GM23248 (cell line): ENCODE measurements around the gene GRAP2. TPM values are rescaled to one million over a fixed set of nuclear protein-coding genes. Genes with fewer than 3 reads are reported as not detected.

Experiments used
- DNase-seq: peaks from one replicate; pipeline ENCODE4 v3.0.0-alpha.2; 2015
- H2AFZ ChIP-seq: fragments of 200-600 bp; sonication (generic); 2 replicates; pipeline ENCODE4 v1.6.1; 2016; ENCODE audit warnings: antibody characterized with exemption
- H3F3A ChIP-seq: fragments of 200-600 bp; sonication (generic); 2 replicates; pipeline ENCODE4 v1.6.1; 2016; ENCODE audit warnings: mild to moderate bottlenecking, antibody characterized with exemption, mixed run types; ENCODE audit not compliant: insufficient read depth
- H3K27ac ChIP-seq: fragments of 200-600 bp; sonication (generic); 2 replicates; pipeline ENCODE4 v1.5.1; 2016; ENCODE audit warnings: mild to moderate bottlenecking
- H3K27me3 ChIP-seq: fragments of 200-600 bp; sonication (generic); replicated peaks from 2 replicates; pipeline ENCODE4 v1.6.1; 2016; ENCODE audit warnings: mild to moderate bottlenecking; ENCODE audit not compliant: insufficient read depth
- H3K36me3 ChIP-seq: fragments of 200-600 bp; sonication (generic); 2 replicates; pipeline ENCODE4 v1.6.1; 2016; ENCODE audit warnings: low read depth, mild to moderate bottlenecking
- H3K4me1 ChIP-seq: fragments of 200-600 bp; sonication (generic); 2 replicates; pipeline ENCODE4 v1.6.1; 2016; ENCODE audit warnings: mild to moderate bottlenecking; ENCODE audit not compliant: insufficient read depth
- H3K4me2 ChIP-seq: fragments of 200-600 bp; sonication (generic); one replicate; pipeline ENCODE4 v1.6.1; 2016; ENCODE audit warnings: mild to moderate bottlenecking; ENCODE audit not compliant: unreplicated experiment
- H3K4me3 ChIP-seq: fragments of 200-600 bp; sonication (generic); 2 replicates; pipeline ENCODE4 v1.5.1; 2016; ENCODE audit warnings: mild to moderate bottlenecking
- H3K79me2 ChIP-seq: fragments of 200-600 bp; sonication (generic); 2 replicates; pipeline ENCODE4 v1.6.1; 2016; ENCODE audit warnings: mild to moderate bottlenecking; ENCODE audit not compliant: insufficient read depth
- H3K9ac ChIP-seq: fragments of 200-600 bp; sonication (generic); 2 replicates; pipeline ENCODE4 v1.6.1; 2016; ENCODE audit warnings: mild to moderate bottlenecking
- H3K9me2 ChIP-seq: fragments of 200-600 bp; sonication (generic); 2 replicates; pipeline ENCODE4 v1.6.1; 2016; ENCODE audit warnings: mixed run types, mild to moderate bottlenecking, moderate library complexity; ENCODE audit not compliant: insufficient read depth
- H3K9me3 ChIP-seq: fragments of 200-600 bp; sonication (generic); one replicate; pipeline ENCODE4 v1.6.1; 2017; ENCODE audit warnings: low read depth
- H4K20me1 ChIP-seq: fragments of 200-600 bp; sonication (generic); 2 replicates; pipeline ENCODE4 v1.6.0; 2016; ENCODE audit not compliant: insufficient read depth
- EZH2 ChIP-seq: fragments of 200-600 bp; sonication (generic); IDR thresholded peaks from 2 replicates; pipeline ENCODE4 v1.6.1; 2018; ENCODE audit warnings: antibody characterized with exemption, mild to moderate bottlenecking; ENCODE audit not compliant: insufficient read depth, poor library complexity, severe bottlenecking
- EZH2phosphoT487 ChIP-seq: fragments of 200-600 bp; sonication (generic); IDR thresholded peaks from 2 replicates; pipeline ENCODE4 v1.6.1; 2018; ENCODE audit warnings: antibody characterized with exemption, moderate library complexity, mild to moderate bottlenecking, low read depth; ENCODE audit not compliant: insufficient read depth
- WGBS, 2 experiments: methylation state at CpG; one replicate each; pipeline ENCODE4 v1.1.6; 2015 to 2017; ENCODE audit warnings: low lambda C conversion rate in 2 of 2, low coverage in 1 of 2; ENCODE audit errors: missing lambda C conversion rate in 2 of 2; 5-methylcytosine and 5-hydroxymethylcytosine counted together
- in situ Hi-C: fragments of 300-500 bp; cut with MboI; formaldehyde crosslinking; loops from 2 replicates; pipeline ENCODE4 v1.15.0; 2020
- polyA plus RNA-seq: library from polyadenylated mRNA; unstranded; fragments of >200 nt; fragmentation: Nextera tagmentation; extraction: Ambion mirVana; gene quantifications from 2 replicates; pipeline ENCODE4 v1.2.1, GENCODE V29; 2016
- total RNA-seq: library from RNA; depleted of rRNA; stranded (reverse); fragments of >200 nt; shearing (Covaris generic); gene quantifications from 2 replicates; pipeline ENCODE4 v1.2.3, GENCODE V29; 2014

GRAP2 gene
- total and polyA plus RNA-seq, 2 experiments from 2014 or later = not detected

GRCh38 chr22:39956932-39957664, 56.2 kb downstream of the GRAP2 start:
- H3K4me3 ChIP-seq = no peak overlapping the region
- no peak overlapping the region for H3K27ac ChIP-seq
- H3K27me3 ChIP-seq = no peaks in the 10 kb centered on the region
- H3K9ac ChIP-seq = no peak overlapping the region
- no peaks in the 10 kb centered on the region for H3K9me3 ChIP-seq
- H3K36me3 ChIP-seq = no peaks in the 10 kb centered on the region
- no peaks in the 10 kb centered on the region for H3K79me2 ChIP-seq
- no peaks in the 10 kb centered on the region for H4K20me1 ChIP-seq
- DNase-seq = no peak
- 62 to 64% methylated on average over 9 to 10 of the region's 10 CpGs for WGBS, 2 experiments
- H2AFZ ChIP-seq = no peak overlapping the region
- in situ Hi-C loops = no loop called here
- H3K4me1 ChIP-seq = peaks cover 20% of the 10 kb centered on the region
- TF ChIP-seq EZH2phosphoT487 (no peak), EZH2 (no peak)
- H3K4me2 ChIP-seq = no peak overlapping the region
- peaks cover 28% of the 10 kb centered on the region for H3F3A ChIP-seq
- no peaks in the 10 kb centered on the region for H3K9me2 ChIP-seq

GRCh38 chr22:39958009-39958711, 57.3 kb downstream of the GRAP2 start:
- no peak overlapping the region for H3K27ac ChIP-seq
- TF ChIP-seq EZH2phosphoT487 = no peak
- no peak for TF ChIP-seq EZH2
- H2AFZ ChIP-seq = no peak overlapping the region
- no peak overlapping the region for H3K4me2 ChIP-seq
- H3K4me1 ChIP-seq = peaks cover 20% of the 10 kb centered on the region
- H3K9me2 ChIP-seq = no peaks in the 10 kb centered on the region
- 72 to 78% methylated on average over 8 of the region's 8 CpGs for WGBS, 2 experiments
- H3K9me3 ChIP-seq = no peaks in the 10 kb centered on the region
- H3F3A ChIP-seq = peaks cover 28% of the 10 kb centered on the region
- no peak for DNase-seq
- H3K27me3 ChIP-seq = no peaks in the 10 kb centered on the region
- no peaks in the 10 kb centered on the region for H3K36me3 ChIP-seq
- no peaks in the 10 kb centered on the region for H3K79me2 ChIP-seq
- no peaks in the 10 kb centered on the region for H4K20me1 ChIP-seq
- H3K4me3 ChIP-seq = no peak overlapping the region
- no peak overlapping the region for H3K9ac ChIP-seq
- in situ Hi-C loops = no loop called here

GRCh38 chr22:39958949-39959639, 58.2 kb downstream of the GRAP2 start:
- H3K9me3 ChIP-seq = no peaks in the 10 kb centered on the region
- no peaks in the 10 kb centered on the region for H3K27me3 ChIP-seq
- peaks cover 20% of the 10 kb centered on the region for H3K4me1 ChIP-seq
- H3K4me3 ChIP-seq = no peak overlapping the region
- in situ Hi-C loops = no loop called here
- peak overlapping the region; percentile 51 for H2AFZ ChIP-seq
- H3K27ac ChIP-seq = no peak overlapping the region
- H3K9me2 ChIP-seq = no peaks in the 10 kb centered on the region
- H3F3A ChIP-seq = peaks cover 28% of the 10 kb centered on the region
- no peak overlapping the region for H3K9ac ChIP-seq
- DNase-seq = no peak
- no peaks in the 10 kb centered on the region for H3K79me2 ChIP-seq
- WGBS, 2 experiments = 69 to 77% methylated on average over 11 of the region's 11 CpGs
- TF ChIP-seq EZH2phosphoT487 = no peak
- no peak for TF ChIP-seq EZH2
- no peaks in the 10 kb centered on the region for H4K20me1 ChIP-seq
- no peaks in the 10 kb centered on the region for H3K36me3 ChIP-seq
- peak overlapping the region; percentile 2 for H3K4me2 ChIP-seq

GRCh38 chr22:39959640-39960447, 59.0 kb downstream of the GRAP2 start, which contains the start of gene TMA7B:
Gene TMA7B, plus strand, starts transcription at chr22:39960397. Its CDS starts 3,978 bp downstream, at chr22:39964375.
- Histone ChIP-seq H3K4me2 (peak within 1 kb of the TSS; percentile 67), H2AFZ (peak within 1 kb of the TSS; percentile 51), H3K9me2 (no peaks in the 10 kb centered on the region), H4K20me1 (no peaks in the 10 kb centered on the region), H3K27ac (peak within 1 kb of the TSS; percentile 50), H3K9ac (no peak within 1 kb of the TSS), H3K79me2 (no peaks in the 10 kb centered on the region), H3K4me1 (peaks cover 20% of the 10 kb centered on the region), H3K9me3 (no peaks in the 10 kb centered on the region), H3K36me3 (no peaks in the 10 kb centered on the region), H3F3A (peaks cover 28% of the 10 kb centered on the region), H3K4me3 (peak within 1 kb of the TSS; percentile 37), H3K27me3 (no peaks in the 10 kb centered on the region)
- no peak for TF ChIP-seq EZH2phosphoT487
- no peak for TF ChIP-seq EZH2
- 28 to 30% methylated on average over 14 of the region's 14 CpGs for WGBS, 2 experiments
- DNase-seq = peak; percentile 78
- in situ Hi-C loops = no loop called here
